Glutamatergic neuron (in vitro differentiated cells): Measurements from ENCODE around the gene RASGRP3. TPM values are rescaled to one million over a fixed set of nuclear protein-coding genes. Genes with fewer than 3 reads are reported as not detected.

ENCODE experiments used
- DNase-seq: peaks from one replicate; pipeline ENCODE4 v3.0.0; 2022
- H3K27ac Mint-ChIP-seq: one replicate; pipeline ENCODE4 v1.8.0; 2020; ENCODE audit warnings: mild to moderate bottlenecking, mixed read lengths, inconsistent platforms; ENCODE audit not compliant: unreplicated experiment
- H3K27me3 Mint-ChIP-seq: one replicate; pipeline ENCODE4 v1.8.0; 2020; ENCODE audit warnings: mild to moderate bottlenecking, moderate library complexity, mixed read lengths, inconsistent platforms; ENCODE audit not compliant: unreplicated experiment
- H3K36me3 Mint-ChIP-seq: one replicate; pipeline ENCODE4 v1.8.0; 2020; ENCODE audit warnings: mild to moderate bottlenecking, mixed read lengths, inconsistent platforms; ENCODE audit not compliant: unreplicated experiment
- H3K4me1 Mint-ChIP-seq: one replicate; pipeline ENCODE4 v1.8.0; 2020; ENCODE audit warnings: mild to moderate bottlenecking, low read depth, mixed read lengths, inconsistent platforms; ENCODE audit not compliant: unreplicated experiment
- H3K4me3 Mint-ChIP-seq: one replicate; pipeline ENCODE4 v1.8.0; 2020; ENCODE audit warnings: mild to moderate bottlenecking, mixed read lengths, inconsistent platforms; ENCODE audit not compliant: unreplicated experiment
- H3K9me3 Mint-ChIP-seq: one replicate; pipeline ENCODE4 v1.8.0; 2020; ENCODE audit warnings: mild to moderate bottlenecking, moderate library complexity, mixed read lengths, inconsistent platforms; ENCODE audit not compliant: unreplicated experiment
- total RNA-seq: library from RNA; stranded (reverse); fragmentation: NEBNext Ultra II Directional; extraction: Animal tissue kit (Norgen Biotek cat#: 25700); gene quantifications from one replicate; pipeline ENCODE4 v1.2.1, GENCODE V29; 2021; ENCODE audit not compliant: unreplicated experiment
- TF ChIP-seq, protein P1 (sequence below): fragments of 200-600 bp; sonication (generic); IDR thresholded peaks from one replicate; pipeline ENCODE4 v1.5.0; 2021; ENCODE audit not compliant: partially characterized antibody, unreplicated experiment

Gene RASGRP3
- total RNA-seq, 1 donor from 2014 or later: not detected

DNA sequence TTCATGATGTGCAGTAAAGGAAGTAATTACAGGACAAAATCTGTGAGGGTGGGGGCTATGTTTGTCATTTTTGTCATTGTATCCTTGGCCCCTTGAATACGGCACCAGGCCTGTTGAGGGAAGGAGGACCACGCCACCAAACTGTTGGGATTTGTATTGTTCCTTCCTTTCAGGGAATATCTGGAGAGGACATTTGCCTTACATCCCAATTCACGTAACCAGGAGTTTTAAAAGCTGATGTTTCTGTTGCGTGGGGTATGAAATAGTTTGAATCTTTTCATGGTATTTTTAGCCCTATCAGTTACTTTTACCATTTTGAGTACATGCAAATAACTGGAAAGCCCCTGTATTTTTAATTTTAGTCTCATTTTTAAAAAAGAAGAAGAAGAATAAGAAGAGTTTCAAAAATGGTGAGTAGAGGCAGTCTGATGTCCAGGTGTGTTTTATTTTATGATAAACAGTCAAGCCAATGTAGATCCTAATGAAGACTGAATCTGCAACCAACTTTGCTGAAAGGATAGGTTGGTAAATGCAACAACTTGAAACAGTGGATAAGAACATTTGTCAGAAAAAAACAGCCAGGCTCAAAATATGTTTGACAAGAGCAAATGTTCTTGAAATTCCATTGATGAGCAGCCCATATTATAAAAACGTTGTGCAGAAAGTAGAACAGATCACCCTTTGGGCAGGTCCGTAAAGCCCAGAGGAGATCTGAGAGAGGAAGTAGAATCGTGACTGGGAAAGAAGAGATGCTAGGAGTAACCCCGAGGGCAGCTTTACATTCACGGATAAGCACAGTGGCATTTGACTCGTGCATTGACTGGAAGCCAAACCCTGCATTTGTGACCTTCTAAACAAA lies 54.5 kb downstream of the RASGRP3 start:
- TF ChIP-seq, protein P1, sequence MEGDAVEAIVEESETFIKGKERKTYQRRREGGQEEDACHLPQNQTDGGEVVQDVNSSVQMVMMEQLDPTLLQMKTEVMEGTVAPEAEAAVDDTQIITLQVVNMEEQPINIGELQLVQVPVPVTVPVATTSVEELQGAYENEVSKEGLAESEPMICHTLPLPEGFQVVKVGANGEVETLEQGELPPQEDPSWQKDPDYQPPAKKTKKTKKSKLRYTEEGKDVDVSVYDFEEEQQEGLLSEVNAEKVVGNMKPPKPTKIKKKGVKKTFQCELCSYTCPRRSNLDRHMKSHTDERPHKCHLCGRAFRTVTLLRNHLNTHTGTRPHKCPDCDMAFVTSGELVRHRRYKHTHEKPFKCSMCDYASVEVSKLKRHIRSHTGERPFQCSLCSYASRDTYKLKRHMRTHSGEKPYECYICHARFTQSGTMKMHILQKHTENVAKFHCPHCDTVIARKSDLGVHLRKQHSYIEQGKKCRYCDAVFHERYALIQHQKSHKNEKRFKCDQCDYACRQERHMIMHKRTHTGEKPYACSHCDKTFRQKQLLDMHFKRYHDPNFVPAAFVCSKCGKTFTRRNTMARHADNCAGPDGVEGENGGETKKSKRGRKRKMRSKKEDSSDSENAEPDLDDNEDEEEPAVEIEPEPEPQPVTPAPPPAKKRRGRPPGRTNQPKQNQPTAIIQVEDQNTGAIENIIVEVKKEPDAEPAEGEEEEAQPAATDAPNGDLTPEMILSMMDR: no peak
- no peak overlapping the region for H3K27ac Mint-ChIP-seq
- no peak overlapping the region for H3K4me3 Mint-ChIP-seq
- no peaks in the 10 kb centered on the region for H3K36me3 Mint-ChIP-seq
- no peak for DNase-seq
- H3K9me3 Mint-ChIP-seq: peaks cover 9% of the 10 kb centered on the region
- peaks cover 8% of the 10 kb centered on the region for H3K27me3 Mint-ChIP-seq
- peaks cover 16% of the 10 kb centered on the region for H3K4me1 Mint-ChIP-seq

DNA sequence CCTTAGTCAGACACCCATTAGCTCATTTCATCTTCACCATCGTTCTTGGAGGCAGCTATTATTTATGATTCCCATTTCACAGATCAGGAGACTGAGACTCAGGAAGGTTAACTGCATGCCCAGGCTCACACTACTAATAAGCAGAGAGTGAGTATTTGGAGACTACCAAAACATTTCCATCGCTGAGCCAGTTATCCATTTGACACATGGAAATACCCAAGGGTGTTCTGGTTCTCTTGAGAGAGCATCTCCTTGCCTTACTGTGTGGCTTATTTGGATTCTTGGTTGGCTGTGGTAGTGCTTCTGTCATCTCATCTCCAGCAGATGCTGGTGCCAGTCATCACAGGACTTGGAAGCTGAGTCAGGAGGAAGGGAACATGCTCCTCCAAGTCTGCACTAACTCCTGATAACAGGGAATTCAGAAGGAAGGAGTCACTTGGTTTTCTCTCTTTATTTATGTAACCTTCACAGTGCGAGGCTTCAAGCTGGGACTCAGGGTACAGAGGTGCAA lies 55.2 kb downstream of the RASGRP3 start:
- TF ChIP-seq, protein P1: no peak
- H3K4me1 Mint-ChIP-seq: peaks cover 18% of the 10 kb centered on the region
- no peak for DNase-seq
- no peak overlapping the region for H3K27ac Mint-ChIP-seq
- H3K36me3 Mint-ChIP-seq: no peaks in the 10 kb centered on the region
- no peak overlapping the region for H3K4me3 Mint-ChIP-seq
- H3K9me3 Mint-ChIP-seq: peaks cover 9% of the 10 kb centered on the region
- peaks cover 8% of the 10 kb centered on the region for H3K27me3 Mint-ChIP-seq

DNA sequence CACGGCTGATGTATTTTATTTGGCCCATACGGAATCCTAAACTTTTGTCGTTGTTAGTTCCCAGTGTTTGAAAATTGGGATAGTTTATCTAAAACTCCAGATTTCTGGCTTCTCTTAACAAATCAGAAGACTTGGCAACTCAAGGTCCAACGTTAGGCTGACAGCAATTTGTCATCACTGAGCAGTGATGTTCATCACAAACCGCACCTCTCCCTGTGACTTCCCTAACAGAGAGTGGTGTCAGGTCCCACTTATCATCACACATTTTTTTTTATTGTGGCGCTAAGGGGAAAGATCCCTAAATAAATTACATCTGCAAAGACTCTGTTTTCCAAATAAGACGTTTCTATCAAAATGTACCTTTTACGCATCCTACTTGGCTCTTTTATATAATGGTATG lies 55.7 kb downstream of the RASGRP3 start:
- peaks cover 18% of the 10 kb centered on the region for H3K4me1 Mint-ChIP-seq
- peaks cover 11% of the 10 kb centered on the region for H3K9me3 Mint-ChIP-seq
- no peaks in the 10 kb centered on the region for H3K36me3 Mint-ChIP-seq
- TF ChIP-seq, protein P1: no peak
- peaks cover 8% of the 10 kb centered on the region for H3K27me3 Mint-ChIP-seq
- DNase-seq: no peak
- H3K4me3 Mint-ChIP-seq: no peak overlapping the region
- H3K27ac Mint-ChIP-seq: no peak overlapping the region

DNA sequence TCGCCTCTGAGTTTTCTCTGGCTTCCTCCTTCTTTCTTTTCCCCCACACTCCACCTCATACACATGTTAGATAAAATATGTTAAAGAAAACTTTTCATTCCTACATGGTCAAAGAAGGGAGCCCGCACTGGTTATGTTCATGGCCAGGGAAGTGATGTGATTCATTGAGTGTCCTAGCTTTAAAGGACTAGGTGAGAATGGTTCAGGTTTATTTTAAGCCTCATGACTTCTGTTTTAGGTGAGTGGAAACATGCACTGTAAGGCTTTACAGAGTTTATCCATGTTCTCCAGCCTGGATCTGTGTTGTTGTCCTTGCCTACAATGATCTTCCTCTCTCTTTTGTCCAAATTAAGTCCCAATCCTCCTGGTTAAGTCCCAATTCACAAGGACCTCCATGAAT lies 56.5 kb downstream of the RASGRP3 start:
- no peak overlapping the region for H3K27ac Mint-ChIP-seq

More for the DNA sequence above, 56.5 kb downstream of the RASGRP3 start:
- TF ChIP-seq, protein P1: no peak
- no peak for DNase-seq
- H3K4me3 Mint-ChIP-seq: no peak overlapping the region
- H3K27me3 Mint-ChIP-seq: peaks cover 6% of the 10 kb centered on the region
- H3K4me1 Mint-ChIP-seq: peaks cover 18% of the 10 kb centered on the region
- no peaks in the 10 kb centered on the region for H3K36me3 Mint-ChIP-seq
- H3K9me3 Mint-ChIP-seq: peaks cover 11% of the 10 kb centered on the region
